ENCODE measurements around the gene DDAH1. TPM values are rescaled to one million over a fixed set of nuclear protein-coding genes. Genes with fewer than 3 reads are reported as not detected.

Gene DDAH1
- total and polyA plus RNA-seq, 2 experiments from 2014 or later, result 9.1 to 15.5 TPM

DNA sequence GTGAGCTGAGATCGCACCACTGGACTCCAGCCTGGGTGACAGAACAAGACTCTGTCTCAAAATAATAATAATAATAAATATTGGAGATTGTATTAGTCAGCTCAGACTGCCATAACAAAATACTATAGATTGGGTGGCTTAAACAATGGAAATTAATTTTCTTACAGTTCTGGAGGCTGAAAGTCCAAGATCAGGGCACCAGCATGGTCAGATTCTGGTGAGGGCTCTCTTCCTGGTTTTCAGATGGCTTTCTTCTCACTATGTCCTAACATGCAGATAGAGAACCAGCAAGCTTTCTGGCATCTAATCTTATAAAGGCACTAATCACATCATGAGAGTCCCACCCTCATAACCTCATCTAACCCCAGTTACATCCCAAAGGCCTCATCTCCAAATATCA is 23.2 kb upstream of the DDAH1 start:
- TF ChIP-seq CTCF (IDR thresholded peaks at IDR 0.05; ENCODE audit: low read depth, low read length), result no peak
- H3K9me3 ChIP-seq (ENCODE audit: low read depth), result no peaks in the 10 kb centered on the region
- H3K4me1 ChIP-seq (ENCODE audit: low read depth), result no peaks in the 10 kb centered on the region
- H3K4me3 ChIP-seq, result no peak overlapping the region
- no peaks in the 10 kb centered on the region for H3K36me3 ChIP-seq
- H3K27me3 ChIP-seq, result peaks cover 4% of the 10 kb centered on the region
- H3K27ac ChIP-seq, result no peak overlapping the region
- no peak for DNase-seq (ENCODE audit: low read depth in 1 of 2, low spot score in 1 of 2)

DNA sequence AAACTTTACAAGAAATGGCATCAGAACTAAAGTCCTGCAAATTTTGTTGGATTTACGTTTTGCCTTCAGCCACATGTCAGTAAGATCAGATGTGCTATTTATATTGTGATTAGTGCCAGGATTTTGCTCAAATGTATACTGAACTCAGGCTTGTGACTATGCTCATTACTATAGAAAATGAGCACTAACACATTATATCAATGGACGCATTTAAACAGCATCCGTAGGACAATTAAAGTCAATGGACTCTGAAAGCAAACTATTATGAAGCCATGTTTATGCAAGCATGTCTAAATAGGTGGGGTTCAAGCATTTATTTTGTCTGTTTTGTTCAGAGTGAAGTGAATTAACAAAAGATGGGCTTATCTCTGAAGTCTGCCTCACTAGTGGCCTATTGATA is 20.6 kb upstream of the DDAH1 start:
- H3K9me3 ChIP-seq (ENCODE audit: low read depth), result no peaks in the 10 kb centered on the region

GRCh38 chr1:85484716-85485115 is 19.8 kb upstream of the DDAH1 start:
- DNase-seq (ENCODE audit: low read depth in 1 of 2, low spot score in 1 of 2), result no peak
- H3K36me3 ChIP-seq, result no peaks in the 10 kb centered on the region
- H3K9me3 ChIP-seq (ENCODE audit: low read depth), result no peaks in the 10 kb centered on the region
- no peak overlapping the region for H3K27ac ChIP-seq
- no peak overlapping the region for H3K4me3 ChIP-seq
- TF ChIP-seq CTCF (IDR thresholded peaks at IDR 0.05; ENCODE audit: low read depth, low read length), result no peak
- H3K4me1 ChIP-seq (ENCODE audit: low read depth), result no peaks in the 10 kb centered on the region
- H3K27me3 ChIP-seq, result peaks cover 4% of the 10 kb centered on the region

More for the DNA sequence above, 20.6 kb upstream of the DDAH1 start:
- Histone ChIP-seq H3K27me3 (peaks cover 4% of the 10 kb centered on the region), H3K4me1 (ENCODE audit: low read depth) (no peaks in the 10 kb centered on the region), H3K36me3 (no peaks in the 10 kb centered on the region), H3K4me3 (no peak overlapping the region), H3K27ac (no peak overlapping the region)
- no peak for TF ChIP-seq CTCF (IDR thresholded peaks at IDR 0.05; ENCODE audit: low read depth, low read length)
- DNase-seq (ENCODE audit: low read depth in 1 of 2, low spot score in 1 of 2), result no peak

- Histone ChIP-seq H3K36me3 (no peaks in the 10 kb centered on the region), H3K9me3 (ENCODE audit: low read depth) (no peaks in the 10 kb centered on the region), H3K27ac (no peak overlapping the region), H3K27me3 (peaks cover 4% of the 10 kb centered on the region), H3K4me3 (no peak overlapping the region), H3K4me1 (ENCODE audit: low read depth) (no peaks in the 10 kb centered on the region)
- DNase-seq (ENCODE audit: low read depth in 1 of 2, low spot score in 1 of 2), result peak in 1 of 2 donors; percentile 43
- no peak for TF ChIP-seq CTCF (IDR thresholded peaks at IDR 0.05; ENCODE audit: low read depth, low read length)
These were observed 19.3 kb upstream of the DDAH1 start for GRCh38 chr1:85484264-85484663.

GRCh38 chr1:85481688-85482087 is 16.7 kb upstream of the DDAH1 start:
- TF ChIP-seq CTCF (IDR thresholded peaks at IDR 0.05; ENCODE audit: low read depth, low read length), result no peak
- Histone ChIP-seq H3K4me1 (ENCODE audit: low read depth) (no peaks in the 10 kb centered on the region), H3K36me3 (no peaks in the 10 kb centered on the region), H3K27ac (no peak overlapping the region), H3K4me3 (no peak overlapping the region), H3K27me3 (peaks cover 11% of the 10 kb centered on the region), H3K9me3 (ENCODE audit: low read depth) (no peaks in the 10 kb centered on the region)
- no peak for DNase-seq (ENCODE audit: low read depth in 1 of 2, low spot score in 1 of 2)

- H3K4me3 ChIP-seq, result no peak overlapping the region
- TF ChIP-seq CTCF (IDR thresholded peaks at IDR 0.05; ENCODE audit: low read depth, low read length), result no peak
- H3K36me3 ChIP-seq, result no peaks in the 10 kb centered on the region
- no peak overlapping the region for H3K27ac ChIP-seq
- no peak for DNase-seq (ENCODE audit: low read depth in 1 of 2, low spot score in 1 of 2)
- H3K27me3 ChIP-seq, result peaks cover 22% of the 10 kb centered on the region
- H3K4me1 ChIP-seq (ENCODE audit: low read depth), result no peaks in the 10 kb centered on the region
- H3K9me3 ChIP-seq (ENCODE audit: low read depth), result no peaks in the 10 kb centered on the region
These were observed 15.6 kb upstream of the DDAH1 start for GRCh38 chr1:85480566-85480965.

Measured in cardiac muscle cell (in vitro differentiated cells and primary cell).